NCI-H2029 treated with DMSO at 0.1 percent for 48 hours (cell line): ENCODE results near the gene EXD2.
"Not testable (repeated sequence)": the region's sequence is repeated elsewhere in the genome, so short reads cannot be mapped to it uniquely, and the experiment has no call there.

Experiments
- DNase-seq: peaks from one replicate; lab custom pipeline; 2025; lab: John Stamatoyannopoulos, UW

Gene EXD2

DNA sequence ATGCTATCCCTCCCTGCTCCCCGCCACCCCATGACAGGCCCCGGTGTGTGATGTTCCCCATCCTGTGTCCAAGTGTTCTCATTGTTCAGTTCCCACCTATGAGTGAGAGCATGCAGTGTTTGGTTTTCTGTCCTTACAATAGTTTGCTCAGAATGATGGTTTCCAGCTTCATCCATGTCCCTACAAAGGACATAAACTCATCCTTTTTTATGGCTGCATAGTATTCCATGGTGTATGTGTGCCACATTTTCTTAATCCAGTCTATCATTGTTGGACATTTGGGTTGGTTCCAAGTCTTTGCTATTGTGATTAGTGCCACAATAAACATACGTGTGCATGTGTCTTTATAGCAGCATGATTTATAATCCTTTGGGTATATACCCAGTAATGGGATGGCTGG lies 86.1 kb downstream of the EXD2 start:
- DNase-seq: not testable (repeated sequence)

- DNase-seq: no peak
Measured at GRCh38 chr14:69280746-69281291, 89.5 kb downstream of the EXD2 start.

DNA sequence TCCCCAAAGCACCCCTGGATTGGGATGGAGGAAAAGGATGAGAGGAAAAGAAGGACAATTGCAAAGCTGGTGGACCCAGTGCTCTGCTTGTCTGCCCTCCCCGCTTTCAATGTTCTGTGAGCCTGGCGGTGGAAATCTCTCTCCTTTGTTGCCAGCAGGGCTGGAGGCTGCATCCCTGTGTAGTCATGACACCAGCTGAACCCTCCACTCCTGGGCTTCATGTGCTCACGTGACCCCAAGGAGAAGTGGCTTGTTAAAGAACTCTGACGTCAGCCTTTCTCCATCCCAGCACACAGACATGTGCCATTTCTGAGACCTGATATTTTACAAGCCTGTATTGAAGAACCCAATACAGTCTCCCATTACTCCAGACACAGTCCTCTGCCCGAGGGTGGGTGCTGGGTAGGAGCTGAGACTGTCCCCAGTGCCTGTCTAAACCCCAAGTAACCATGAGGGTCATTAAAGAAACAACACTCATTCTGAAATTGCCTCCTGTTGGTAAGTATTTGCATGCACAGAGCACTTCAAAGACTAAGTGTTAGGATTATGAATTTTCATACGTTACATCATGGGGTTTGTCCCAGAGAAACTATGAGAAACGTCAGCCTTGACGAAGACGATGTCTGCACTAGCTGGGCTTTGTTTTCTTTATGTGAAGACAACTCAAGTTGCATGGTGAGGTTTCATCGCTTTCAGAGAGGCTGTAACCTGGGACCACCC lies 90.3 kb downstream of the EXD2 start:
- peak; percentile 4 for DNase-seq

DNA sequence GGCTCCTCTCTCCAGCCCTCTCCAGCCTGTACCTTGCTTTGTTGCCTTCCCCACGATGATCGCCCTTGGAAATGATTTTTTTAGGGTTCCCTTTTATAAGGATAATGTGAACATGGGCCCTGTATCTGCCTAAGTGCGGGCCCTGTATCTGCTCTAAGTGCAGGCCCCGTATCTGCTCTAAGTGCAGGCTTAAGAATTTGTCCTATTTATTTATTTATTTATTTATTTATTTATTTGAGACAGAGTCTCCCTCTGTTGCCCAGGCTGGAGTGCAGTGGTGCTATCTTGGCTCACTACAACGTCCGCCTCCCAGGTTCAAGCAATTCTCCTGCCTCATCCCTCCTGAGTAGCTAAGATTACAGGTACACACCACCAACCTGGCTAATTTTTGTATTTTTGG lies 91.2 kb downstream of the EXD2 start:
- DNase-seq: no peak

GRCh38 chr14:69284170-69284569 lies 92.9 kb downstream of the EXD2 start:
- no peak for DNase-seq

DNA sequence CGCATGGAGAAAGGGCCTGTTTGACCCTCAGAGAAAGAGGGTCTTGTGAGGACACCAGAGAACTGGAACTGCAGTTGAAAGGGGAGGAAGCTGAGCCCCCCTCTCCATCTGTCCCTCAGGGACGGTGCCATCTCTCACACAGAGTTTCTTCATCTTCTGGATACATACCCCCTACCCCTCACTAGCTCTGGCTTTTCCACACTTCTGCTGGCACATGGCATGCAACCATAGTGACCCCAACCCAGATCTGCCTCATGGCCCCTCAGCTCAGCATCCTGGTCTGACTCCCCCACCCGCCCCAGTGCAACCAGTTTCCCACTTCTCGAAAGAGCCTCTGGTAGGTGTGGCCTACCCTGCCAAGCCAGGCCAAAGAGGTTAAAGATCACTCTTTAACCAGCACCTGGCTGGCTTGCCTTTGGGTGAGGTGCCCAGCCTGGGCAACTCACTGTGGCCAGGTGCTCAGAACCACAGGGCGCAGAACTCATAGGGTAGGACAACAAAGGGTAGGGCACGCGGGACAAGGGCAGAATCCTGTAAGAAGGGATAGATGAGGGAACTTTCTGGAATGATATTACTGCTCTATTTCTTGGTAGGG lies 94.5 kb downstream of the EXD2 start:
- no peak for DNase-seq

GRCh38 chr14:69287098-69288010 lies 96.1 kb downstream of the EXD2 start:
- no peak for DNase-seq

DNA sequence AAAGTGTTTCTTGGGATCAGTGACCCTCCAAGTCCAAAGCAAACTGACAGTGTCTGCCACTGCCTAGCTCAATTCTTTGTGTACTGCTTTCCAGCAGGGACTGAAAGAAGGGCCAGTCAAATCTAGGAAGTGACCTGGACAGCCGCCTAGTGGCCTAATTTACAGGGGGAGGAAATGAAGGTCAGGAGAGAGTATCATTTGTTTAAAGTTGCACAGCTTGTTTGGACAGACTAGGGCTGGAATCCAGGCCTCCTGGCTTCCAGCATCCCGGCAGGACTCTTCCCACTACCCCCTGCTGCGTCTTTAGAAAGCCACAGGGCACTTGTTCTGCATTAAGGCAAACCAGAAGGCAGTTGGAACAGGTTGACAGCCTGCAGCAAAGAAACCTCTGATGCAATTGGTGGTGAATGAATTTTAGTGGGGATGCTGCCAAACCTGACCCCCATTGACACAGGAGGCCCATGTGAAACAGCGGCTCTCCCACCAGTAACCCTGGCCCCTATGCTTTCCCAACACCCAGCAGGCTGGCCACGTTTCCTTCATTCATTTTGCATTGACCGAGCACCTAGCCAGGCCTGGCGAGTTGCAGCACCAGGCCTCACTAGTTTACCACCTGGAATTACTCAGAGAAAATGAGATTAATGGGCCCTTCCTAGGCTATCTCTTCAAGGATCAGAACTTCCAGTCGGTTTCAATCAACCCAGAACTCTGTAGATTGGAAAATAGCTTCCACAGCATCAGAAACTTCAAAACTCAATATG lies 96.9 kb downstream of the EXD2 start:
- DNase-seq: no peak

DNA sequence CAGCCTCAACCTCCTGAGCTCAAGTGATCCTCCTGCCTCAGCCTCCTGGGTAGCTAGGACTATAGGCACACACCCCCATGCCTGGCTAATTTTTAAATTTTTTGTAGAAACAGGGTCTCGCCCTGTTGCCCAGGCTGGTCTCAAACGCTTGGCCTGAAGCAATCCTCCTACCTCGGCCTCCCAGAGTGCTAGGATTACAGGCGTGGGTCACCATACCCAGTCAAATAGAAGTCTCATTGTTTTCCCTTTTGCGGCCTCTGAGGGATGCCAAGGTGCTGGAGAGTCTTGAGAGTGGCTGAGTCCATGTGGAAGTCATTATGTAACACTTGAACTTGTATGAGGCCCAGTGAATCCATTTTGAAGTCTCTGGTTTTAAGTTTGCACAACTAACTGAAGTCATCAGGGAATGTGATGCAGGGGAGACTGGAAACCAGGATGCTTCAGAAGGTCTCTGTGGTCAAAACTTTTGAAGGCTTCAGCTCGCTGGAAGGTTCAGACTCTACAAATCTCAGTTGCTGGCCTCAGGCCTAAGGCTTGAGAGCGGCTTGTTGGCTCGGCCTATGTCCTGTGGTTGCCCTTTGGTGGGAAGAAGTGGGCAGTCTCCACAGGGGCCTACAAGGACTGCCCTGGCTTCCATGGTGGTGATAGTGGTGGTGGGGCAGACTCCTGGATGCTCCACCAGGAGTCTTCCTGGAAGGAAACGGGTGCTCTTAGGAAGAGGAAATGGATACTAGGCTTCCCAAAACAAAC lies 97.8 kb downstream of the EXD2 start:
- DNase-seq: no peak

DNA sequence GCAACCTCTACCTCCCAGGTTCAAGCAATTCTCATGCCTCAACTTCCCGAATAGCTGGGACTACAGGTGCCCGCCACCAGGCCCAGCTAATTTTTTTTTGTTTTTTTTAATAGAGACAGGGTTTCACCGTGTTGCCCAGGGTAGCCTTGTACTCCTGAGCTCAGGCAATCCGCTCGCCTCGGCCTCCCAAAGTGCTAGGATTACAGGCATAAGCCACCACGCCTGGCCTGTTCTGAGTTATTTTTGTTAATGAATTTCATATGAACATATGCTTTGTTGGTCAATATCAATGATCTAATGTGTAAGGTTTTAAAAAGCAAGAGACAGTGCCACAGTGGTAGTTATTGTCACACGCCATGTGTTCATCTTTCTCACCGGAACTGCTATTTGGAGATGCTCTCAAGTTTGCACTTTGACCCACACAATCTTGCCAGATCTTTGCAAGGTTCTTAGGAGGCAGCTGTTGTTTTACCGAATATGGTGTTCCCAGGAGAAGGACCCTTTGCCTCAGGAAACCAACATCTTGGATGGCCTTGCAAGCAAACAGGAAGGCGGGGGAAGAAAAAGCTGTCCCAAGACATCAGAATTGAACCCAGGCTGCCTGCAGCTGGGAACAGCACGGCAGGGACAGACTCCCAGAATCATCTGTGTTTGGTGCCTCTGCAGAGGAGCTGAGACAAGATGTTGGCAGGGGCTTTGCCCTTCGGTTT lies 98.7 kb downstream of the EXD2 start:
- no peak for DNase-seq

- DNase-seq: not testable (repeated sequence)
Measured at GRCh38 chr14:69290881-69291280, 99.6 kb downstream of the EXD2 start.

DNA sequence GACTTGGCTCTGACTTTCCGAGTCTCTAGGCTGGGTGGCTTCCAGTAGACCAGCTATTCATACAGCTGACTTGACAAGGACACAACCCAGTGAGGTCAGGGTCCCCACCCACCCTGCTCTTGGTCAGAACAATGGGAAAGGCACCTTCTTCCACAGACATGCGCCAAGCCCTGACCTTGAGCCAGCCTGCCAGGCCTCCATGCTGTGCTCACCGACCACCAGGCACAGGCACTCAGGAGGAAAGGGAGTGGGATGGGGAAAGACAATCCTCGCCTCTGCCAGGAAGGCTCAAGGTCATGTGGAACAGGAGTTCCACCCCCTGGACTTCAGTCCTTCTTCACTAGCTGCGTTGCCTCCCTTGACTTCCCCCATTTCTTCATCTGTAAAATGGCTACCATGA lies 100.1 kb downstream of the EXD2 start:
- no peak for DNase-seq

DNA sequence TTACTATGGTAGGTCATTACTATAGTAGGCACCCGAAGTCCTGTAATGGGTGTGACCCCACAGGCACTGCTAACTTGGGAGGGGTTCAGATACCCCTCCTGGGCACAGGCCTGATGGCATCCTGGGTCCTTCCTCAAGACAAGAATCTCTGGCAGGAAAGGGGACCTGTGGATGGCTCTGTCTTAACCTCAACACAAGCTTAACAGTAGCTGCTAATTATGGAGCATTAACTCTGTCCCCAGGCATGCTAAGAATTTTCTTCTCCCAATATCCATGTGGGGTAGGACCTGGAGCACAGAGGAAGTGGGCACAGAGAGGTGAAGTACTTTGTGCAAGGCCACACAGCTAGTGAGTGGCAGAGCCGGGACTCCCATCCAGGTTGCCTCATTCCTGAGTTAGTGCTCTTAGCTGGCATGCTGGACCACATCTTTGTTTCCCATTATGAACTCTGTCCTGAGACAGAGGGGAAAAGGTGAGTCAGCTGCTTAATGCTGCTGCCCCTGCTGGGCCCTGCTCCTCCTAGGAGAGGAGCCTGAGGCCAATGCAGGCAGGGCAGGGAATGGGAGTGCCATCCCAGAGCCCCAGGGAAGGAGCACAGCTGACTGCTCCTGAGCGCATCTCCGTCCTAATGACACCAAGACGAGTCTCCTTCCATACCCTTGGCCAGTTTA lies 100.7 kb downstream of the EXD2 start:
- no peak for DNase-seq
